Right renal cortex interstitium (tissue), 3 donors: Measurements from ENCODE around the gene SAMD14. TPM values are rescaled to one million over a fixed set of nuclear protein-coding genes. Genes with fewer than 3 reads are reported as not detected.

Experiments
- DNase-seq, 3 donors: peaks; one replicate each; pipeline ENCODE4 v3.0.0-alpha.2; 2013; ENCODE audit warnings: low read depth in 3 of 3, low spot score in 2 of 3
- polyA plus RNA-seq, 3 donors: library from polyadenylated mRNA; unstranded; fragments of 120-200 nt; gene quantifications; one replicate each; pipeline ENCODE4 v1.2.1, GENCODE V29; 2013; ENCODE audit not compliant: insufficient read length in 3 of 3

The SAMD14 gene
- polyA plus RNA-seq, 3 donors, result 11.0 to 12.2 (median 12.1) TPM

GRCh38 chr17:50087246-50087911 lies 42.6 kb downstream of the SAMD14 start:
- no peak for DNase-seq

- no peak for DNase-seq
Observed at GRCh38 chr17:50081757-50082156, 48.2 kb downstream of the SAMD14 start.

DNA sequence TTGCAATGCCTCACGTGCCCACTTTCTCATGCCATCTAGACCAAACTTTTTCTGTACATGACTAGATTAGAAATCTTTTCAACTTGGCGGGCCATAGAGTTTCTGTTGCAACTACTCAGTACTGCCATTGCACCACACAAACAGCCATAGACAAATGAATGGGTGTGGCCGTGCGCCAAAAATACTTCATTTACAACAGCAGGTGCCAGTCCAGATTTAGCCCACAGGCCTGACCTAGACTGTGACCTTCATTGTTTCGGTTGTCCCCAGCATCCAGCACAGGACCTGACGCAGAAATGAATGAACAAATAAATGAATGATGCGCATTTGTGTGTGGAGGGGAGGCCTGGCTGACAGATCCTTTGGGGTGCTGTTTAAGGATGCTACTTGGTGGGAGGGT lies 49.1 kb downstream of the SAMD14 start:
- DNase-seq, result no peak

DNA sequence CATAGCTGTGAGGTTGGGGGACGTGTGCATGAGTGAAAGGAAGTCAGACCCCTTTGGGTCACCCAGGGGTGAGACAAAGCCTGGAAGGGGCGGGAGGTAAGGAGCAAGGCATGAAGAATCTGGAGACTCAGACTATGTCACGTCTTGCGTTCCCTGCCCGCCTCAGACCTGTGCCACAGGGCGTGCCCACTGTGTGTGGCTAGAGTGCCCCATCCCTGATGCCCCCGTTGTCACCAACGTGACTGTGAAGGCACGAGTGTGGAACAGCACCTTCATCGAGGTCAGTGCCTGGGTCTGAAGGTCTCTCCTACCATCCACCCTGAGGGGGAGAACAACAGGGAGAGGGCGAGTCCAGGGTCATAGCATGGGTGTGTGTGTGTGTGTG lies 49.9 kb downstream of the SAMD14 start:
- no peak for DNase-seq

DNA sequence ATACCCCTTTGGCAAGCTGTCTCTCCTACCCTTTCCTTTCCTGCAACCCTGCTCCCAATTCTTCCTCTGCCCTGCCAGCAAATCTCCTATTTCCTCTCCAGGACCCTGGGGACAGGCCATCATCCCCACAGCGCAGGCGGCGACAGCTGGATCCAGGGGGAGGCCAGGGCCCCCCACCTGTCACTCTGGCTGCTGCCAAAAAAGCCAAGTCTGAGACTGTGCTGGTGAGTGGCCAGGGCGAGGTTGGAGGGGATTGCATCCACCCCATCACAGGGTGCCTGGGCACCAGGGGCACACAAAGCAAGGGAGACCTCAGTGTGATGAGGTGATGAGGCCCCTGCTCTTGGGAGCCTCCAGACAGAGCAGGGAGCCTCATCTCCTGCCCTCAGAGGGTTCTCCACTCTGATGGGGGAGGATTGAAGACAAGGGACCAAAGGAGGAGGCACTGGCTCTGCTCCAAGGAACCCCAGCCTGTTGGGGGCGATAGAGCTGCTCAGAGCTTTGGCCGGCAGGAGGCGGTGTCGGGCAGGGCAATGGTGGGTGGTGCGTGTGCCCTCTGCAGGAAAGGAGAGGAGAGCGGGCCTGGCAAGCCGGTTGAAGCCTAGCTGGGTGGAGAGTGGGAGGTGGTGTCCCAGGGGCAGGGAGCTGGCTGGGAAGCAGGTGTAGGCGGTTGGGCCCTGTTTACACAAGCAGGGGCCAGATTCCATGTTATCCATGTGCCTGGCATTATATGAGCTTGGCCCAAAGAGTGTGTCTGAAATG lies 50.4 kb downstream of the SAMD14 start:
- no peak for DNase-seq

GRCh38 chr17:50078430-50078829 lies 51.5 kb downstream of the SAMD14 start:
- no peak for DNase-seq

- DNase-seq, result no peak
Observed at GRCh38 chr17:50076591-50077235, 53.2 kb downstream of the SAMD14 start.

DNA sequence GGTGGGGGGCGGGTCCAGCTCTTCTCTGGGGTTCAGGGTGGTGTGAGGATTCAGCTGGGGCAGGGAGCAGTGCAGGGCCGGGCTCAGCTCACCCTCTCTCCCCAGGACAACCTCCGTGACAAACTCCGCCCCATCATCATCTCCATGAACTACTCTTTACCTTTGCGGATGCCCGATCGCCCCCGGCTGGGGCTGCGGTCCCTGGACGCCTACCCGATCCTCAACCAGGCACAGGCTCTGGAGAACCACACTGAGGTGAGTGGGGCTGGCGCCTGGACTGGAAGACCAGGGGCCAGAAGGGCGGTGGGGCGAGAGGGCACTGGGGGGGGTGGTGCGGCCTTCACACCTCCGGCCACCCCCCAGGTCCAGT lies 53.8 kb downstream of the SAMD14 start:
- no peak for DNase-seq

DNA sequence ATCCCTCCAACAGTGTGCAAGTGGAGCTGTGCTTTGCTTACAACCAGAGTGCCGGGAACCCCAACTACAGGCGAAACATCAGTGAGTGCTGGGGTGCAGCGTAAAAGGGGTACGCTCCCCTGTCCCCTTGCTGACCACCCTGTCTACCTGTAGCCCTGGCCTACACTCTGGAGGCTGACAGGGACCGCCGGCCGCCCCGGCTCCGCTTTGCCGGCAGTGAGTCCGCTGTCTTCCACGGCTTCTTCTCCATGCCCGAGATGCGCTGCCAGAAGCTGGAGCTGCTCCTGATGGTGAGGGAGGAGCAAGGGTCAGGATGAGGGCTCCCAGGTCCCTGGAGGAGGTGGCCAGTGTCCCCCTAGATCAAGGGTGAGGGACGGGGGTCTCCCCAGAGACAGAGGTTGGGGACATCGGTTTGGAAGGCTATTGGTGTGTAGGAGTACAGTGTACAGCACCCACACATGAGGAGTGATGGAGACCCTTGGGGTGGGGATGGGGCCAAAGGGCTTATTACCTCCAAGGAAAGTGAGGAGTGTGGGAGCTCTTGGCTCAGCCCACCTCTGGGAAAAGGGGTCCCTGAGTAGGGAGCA lies 54.4 kb downstream of the SAMD14 start:
- DNase-seq, result no peak

DNA sequence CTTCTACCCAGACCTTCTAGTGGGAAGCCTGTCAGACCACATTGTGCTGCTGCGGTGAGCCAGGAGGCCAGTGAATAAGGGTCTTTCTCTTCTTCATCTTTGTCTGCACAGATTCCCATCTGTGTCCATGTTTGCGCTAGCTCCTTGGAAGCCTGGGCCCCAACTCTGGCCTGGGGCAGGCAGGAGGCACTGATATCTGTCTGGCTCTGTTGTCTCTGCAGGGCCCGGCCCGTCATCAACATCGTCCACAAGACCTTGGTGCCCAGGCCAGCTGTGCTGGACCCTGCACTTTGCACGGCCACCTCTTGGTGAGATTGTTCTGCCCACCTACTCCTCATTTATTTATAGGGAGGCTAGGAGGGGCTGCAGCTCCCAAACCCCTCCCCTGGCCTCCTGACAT lies 55.7 kb downstream of the SAMD14 start:
- DNase-seq, result no peak

- no peak for DNase-seq
Observed at GRCh38 chr17:50072925-50073324, 57.0 kb downstream of the SAMD14 start.

- no peak for DNase-seq
Observed at GRCh38 chr17:50072130-50072529, 57.8 kb downstream of the SAMD14 start.

DNA sequence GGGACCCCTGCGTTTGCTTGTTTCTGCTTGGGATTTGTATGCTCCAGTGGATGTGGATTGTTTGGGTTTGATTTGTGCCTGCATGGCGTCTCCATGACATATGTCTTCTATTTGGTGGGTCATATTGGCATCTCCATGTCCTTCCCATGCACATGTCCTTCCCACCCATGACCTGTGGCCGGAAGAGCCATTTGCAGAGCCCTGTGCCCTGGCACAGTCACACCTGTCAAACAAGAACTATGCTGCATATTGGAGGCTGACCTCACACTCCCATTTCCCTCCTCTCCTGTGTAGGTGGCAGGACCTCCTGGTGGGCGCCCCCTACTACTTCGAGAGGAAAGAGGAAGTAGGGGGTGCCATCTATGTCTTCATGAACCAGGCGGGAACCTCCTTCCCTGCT lies 58.3 kb downstream of the SAMD14 start:
- DNase-seq, result no peak

DNA sequence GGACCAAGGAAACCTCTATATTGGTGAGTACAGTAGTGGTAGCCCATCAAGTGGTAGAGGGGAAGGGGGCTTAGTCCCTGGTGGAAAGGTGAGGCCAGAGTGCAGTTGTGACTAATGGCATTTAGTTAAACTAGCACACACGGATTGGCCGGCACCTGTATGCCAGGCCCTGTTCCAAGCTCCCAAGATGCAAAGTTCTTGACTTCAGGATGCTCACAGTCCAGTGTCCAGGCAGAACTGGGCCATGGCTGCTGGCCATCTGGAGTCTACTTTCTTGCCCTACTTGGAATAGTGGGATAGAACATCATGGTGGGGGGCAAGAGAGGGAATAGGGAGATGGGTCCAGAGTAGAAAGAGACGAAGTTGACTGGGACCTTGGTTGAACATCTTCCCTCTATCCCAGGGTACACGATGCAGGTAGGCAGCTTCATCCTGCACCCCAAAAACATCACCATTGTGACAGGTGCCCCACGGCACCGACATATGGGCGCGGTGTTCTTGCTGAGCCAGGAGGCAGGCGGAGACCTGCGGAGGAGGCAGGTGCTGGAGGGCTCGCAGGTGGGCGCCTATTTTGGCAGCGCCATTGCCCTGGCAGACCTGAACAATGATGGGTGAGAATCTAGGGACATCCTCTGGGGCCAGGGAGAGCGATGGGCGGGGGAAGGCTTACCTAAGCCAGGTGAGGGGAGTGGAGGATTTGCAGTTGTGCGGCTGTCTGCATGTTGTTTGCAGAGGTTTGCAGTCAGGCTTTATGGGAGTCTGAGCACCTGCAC lies 58.9 kb downstream of the SAMD14 start:
- DNase-seq, result no peak

- no peak for DNase-seq
Observed at GRCh38 chr17:50067996-50068395, 62.0 kb downstream of the SAMD14 start.

- no peak for DNase-seq
Observed at GRCh38 chr17:50066995-50067394, 63.0 kb downstream of the SAMD14 start.

DNA sequence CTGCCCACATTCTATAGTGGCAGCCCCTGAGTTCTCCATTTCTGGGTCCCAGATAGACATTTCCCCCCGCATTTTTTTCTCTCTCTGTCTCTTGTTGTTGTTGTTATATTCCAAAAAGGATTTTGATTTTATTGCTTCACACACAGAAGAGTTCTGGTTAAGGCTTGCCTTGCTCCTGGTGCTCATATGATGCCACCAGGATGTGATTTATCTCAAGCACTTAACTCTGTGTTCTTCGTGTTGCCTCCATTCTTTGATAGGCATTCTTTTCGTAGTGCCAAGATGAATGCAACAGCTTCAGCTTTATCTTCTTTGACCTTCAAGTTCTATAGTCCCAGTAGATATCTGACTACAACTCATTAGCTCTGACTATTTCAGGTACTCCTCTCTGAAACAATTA lies 64.9 kb downstream of the SAMD14 start:
- no peak for DNase-seq

GRCh38 chr17:50064253-50065001 lies 65.5 kb downstream of the SAMD14 start:
- no peak for DNase-seq

- no peak for DNase-seq
Observed at GRCh38 chr17:50063561-50064252, 66.3 kb downstream of the SAMD14 start.
